Vagina (tissue), 2 donors: ENCODE data around the gene STX4. TPM values are rescaled to one million over a fixed set of nuclear protein-coding genes. Genes with fewer than 3 reads are reported as not detected.

Experiments used
- DNase-seq, 2 donors: peaks; one replicate each; pipeline ENCODE4 v3.0.0-alpha.2; 2017; ENCODE audit errors: extremely low spot score in 2 of 2
- H3K27ac ChIP-seq: fragments of 200-600 bp; sonication (generic); one replicate; pipeline ENCODE4 v1.5.1; 2019
- H3K27me3 ChIP-seq: fragments of 200-600 bp; sonication (generic); one replicate; pipeline ENCODE4 v1.5.1; 2019
- H3K36me3 ChIP-seq, 2 donors: fragments of 200-600 bp; sonication (generic); one replicate each; pipeline ENCODE4 v1.5.1; 2017 to 2019
- H3K4me1 ChIP-seq: fragments of 200-600 bp; sonication (generic); one replicate; pipeline ENCODE4 v1.5.1; 2019
- H3K4me3 ChIP-seq, 2 donors: fragments of 200-600 bp; sonication (generic); 1 replicate in 1 of 2; 2 replicates in 1 of 2; pipeline ENCODE4 v1.5.1; 2016 to 2019
- H3K9me3 ChIP-seq: fragments of 200-600 bp; sonication (generic); one replicate; pipeline ENCODE4 v1.5.1; 2019
- POLR2A ChIP-seq, 2 donors: fragments of 450-650 bp; IDR thresholded peaks; one replicate each; pipeline ENCODE4 v1.6.1; 2017; ENCODE audit warnings: antibody characterized with exemption in 2 of 2, mild to moderate bottlenecking in 2 of 2, moderate library complexity in 2 of 2
- POLR2AphosphoS5 ChIP-seq, 2 donors: sonication (generic); formaldehyde crosslinking; IDR thresholded peaks; one replicate each; pipeline ENCODE4 v1.9.0; 2017; ENCODE audit warnings: antibody characterized with exemption in 2 of 2, mild to moderate bottlenecking in 2 of 2, low read depth in 1 of 2; ENCODE audit not compliant: insufficient read depth in 1 of 2
- intact Hi-C: fragments of 100-400 bp; cut with DNase I; formaldehyde crosslinking; loops from one replicate; pipeline ENCODE4 v1.15.1; 2023
- total RNA-seq: library from RNA; depleted of rRNA; stranded (reverse); fragments of >200 nt; gene quantifications from one replicate; pipeline ENCODE4 v1.2.3, GENCODE V29; 2016
- TF ChIP-seq, protein P1 (sequence below), 3 experiments: fragments of 450-650 bp in 2 of 3; fragments of 200-600 bp in 1 of 3; sonication (generic) in 1 of 3; IDR thresholded peaks; one replicate each; pipeline ENCODE4 v1.5.1; 2017 to 2019; ENCODE audit warnings: antibody characterized with exemption in 3 of 3, mild to moderate bottlenecking in 2 of 3, moderate library complexity in 2 of 3

STX4 gene
- total RNA-seq, 1 donor from 2014 or later = 42.5 TPM

DNA sequence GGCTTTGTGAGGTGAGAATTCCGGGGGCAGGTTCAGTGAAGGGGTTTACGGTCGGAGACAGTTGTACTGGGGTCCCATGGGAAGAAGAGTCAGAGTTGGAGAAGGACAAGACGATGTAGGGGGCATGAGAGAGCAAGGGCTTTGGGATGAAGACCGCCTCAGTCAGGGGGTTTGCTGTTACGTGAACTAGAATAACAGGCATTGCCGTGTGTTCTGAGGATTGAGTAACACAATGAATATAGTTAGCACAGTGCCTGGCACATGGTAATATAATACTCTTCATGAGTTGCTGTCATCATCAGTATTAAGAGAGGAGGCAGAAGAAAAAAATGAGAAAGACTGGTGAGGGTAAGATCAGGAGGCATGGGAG is 41.4 kb downstream of the STX4 start:
- H3K27me3 ChIP-seq = no peaks in the 10 kb centered on the region
- DNase-seq = no peak
- peaks cover 31% of the 10 kb centered on the region for H3K4me1 ChIP-seq
- H3K4me3 ChIP-seq = peak overlapping the region; percentile 65 to 97
- intact Hi-C loops = loop anchor here (10.0 kb wide), 1 partner anchor 90 kb away; the partner anchor contains the start of gene HSD3B7
- peak overlapping the region; percentile 94 for H3K27ac ChIP-seq
- H3K36me3 ChIP-seq = peaks cover 0 to 35% of the 10 kb centered on the region in 2 donors
- TF ChIP-seq, protein P1, sequence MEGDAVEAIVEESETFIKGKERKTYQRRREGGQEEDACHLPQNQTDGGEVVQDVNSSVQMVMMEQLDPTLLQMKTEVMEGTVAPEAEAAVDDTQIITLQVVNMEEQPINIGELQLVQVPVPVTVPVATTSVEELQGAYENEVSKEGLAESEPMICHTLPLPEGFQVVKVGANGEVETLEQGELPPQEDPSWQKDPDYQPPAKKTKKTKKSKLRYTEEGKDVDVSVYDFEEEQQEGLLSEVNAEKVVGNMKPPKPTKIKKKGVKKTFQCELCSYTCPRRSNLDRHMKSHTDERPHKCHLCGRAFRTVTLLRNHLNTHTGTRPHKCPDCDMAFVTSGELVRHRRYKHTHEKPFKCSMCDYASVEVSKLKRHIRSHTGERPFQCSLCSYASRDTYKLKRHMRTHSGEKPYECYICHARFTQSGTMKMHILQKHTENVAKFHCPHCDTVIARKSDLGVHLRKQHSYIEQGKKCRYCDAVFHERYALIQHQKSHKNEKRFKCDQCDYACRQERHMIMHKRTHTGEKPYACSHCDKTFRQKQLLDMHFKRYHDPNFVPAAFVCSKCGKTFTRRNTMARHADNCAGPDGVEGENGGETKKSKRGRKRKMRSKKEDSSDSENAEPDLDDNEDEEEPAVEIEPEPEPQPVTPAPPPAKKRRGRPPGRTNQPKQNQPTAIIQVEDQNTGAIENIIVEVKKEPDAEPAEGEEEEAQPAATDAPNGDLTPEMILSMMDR (IDR thresholded peaks at IDR 0.05) = no peak
- TF ChIP-seq POLR2A (IDR thresholded peaks at IDR 0.05) (no peak), POLR2AphosphoS5 (IDR thresholded peaks at IDR 0.05; ENCODE audit: insufficient read depth in 1 of 2, low read depth in 1 of 2) (no peak)
- no peaks in the 10 kb centered on the region for H3K9me3 ChIP-seq

DNA sequence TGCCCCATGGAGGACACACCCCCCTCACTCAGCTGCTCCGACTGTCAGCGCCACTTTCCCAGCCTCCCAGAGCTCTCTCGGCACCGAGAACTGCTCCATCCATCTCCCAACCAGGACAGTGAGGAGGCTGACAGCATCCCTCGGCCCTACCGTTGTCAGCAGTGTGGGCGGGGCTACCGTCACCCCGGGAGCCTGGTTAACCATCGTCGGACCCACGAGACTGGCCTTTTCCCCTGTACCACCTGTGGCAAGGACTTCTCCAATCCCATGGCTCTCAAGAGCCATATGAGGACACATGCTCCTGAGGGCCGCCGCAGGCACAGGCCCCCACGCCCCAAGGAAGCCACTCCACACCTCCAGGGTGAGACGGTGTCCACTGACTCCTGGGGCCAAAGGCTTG is 43.0 kb downstream of the STX4 start:
- H3K4me3 ChIP-seq = no peak overlapping the region
- no peaks in the 10 kb centered on the region for H3K9me3 ChIP-seq
- no peak overlapping the region for H3K27ac ChIP-seq
- H3K36me3 ChIP-seq = peaks cover 0 to 51% of the 10 kb centered on the region in 2 donors
- TF ChIP-seq, protein P1 (IDR thresholded peaks at IDR 0.05) = no peak
- TF ChIP-seq POLR2AphosphoS5 (IDR thresholded peaks at IDR 0.05; ENCODE audit: insufficient read depth in 1 of 2, low read depth in 1 of 2) (no peak), POLR2A (IDR thresholded peaks at IDR 0.05) (no peak)
- no peak for DNase-seq
- intact Hi-C loops = loop anchor here (10.0 kb wide), 1 partner anchor 92 kb away; the partner anchor contains the start of gene HSD3B7
- peaks cover 31% of the 10 kb centered on the region for H3K4me1 ChIP-seq
- H3K27me3 ChIP-seq = no peaks in the 10 kb centered on the region

DNA sequence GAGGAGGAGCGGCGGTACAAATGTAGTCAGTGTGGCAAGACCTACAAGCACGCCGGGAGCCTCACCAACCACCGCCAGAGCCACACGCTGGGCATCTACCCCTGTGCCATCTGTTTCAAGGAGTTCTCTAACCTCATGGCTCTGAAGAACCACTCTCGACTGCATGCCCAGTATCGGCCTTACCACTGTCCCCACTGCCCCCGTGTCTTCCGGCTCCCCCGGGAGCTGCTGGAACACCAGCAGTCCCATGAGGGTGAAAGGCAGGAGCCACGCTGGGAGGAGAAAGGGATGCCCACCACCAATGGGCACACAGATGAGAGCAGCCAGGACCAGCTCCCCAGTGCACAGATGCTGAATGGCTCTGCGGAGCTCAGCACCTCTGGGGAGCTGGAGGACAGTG is 43.7 kb downstream of the STX4 start:
- no peak for DNase-seq
- intact Hi-C loops = loop anchor here (10.0 kb wide), 1 partner anchor 92 kb away; the partner anchor contains the start of gene HSD3B7
- no peak for TF ChIP-seq POLR2A (IDR thresholded peaks at IDR 0.05)
- TF ChIP-seq POLR2AphosphoS5 (IDR thresholded peaks at IDR 0.05; ENCODE audit: insufficient read depth in 1 of 2, low read depth in 1 of 2) = no peak
- TF ChIP-seq, protein P1 (IDR thresholded peaks at IDR 0.05) = no peak
- no peak overlapping the region for H3K4me3 ChIP-seq
- no peaks in the 10 kb centered on the region for H3K27me3 ChIP-seq
- no peak overlapping the region for H3K27ac ChIP-seq
- peaks cover 33% of the 10 kb centered on the region for H3K4me1 ChIP-seq
- peaks cover 0 to 56% of the 10 kb centered on the region in 2 donors for H3K36me3 ChIP-seq
- no peaks in the 10 kb centered on the region for H3K9me3 ChIP-seq

DNA sequence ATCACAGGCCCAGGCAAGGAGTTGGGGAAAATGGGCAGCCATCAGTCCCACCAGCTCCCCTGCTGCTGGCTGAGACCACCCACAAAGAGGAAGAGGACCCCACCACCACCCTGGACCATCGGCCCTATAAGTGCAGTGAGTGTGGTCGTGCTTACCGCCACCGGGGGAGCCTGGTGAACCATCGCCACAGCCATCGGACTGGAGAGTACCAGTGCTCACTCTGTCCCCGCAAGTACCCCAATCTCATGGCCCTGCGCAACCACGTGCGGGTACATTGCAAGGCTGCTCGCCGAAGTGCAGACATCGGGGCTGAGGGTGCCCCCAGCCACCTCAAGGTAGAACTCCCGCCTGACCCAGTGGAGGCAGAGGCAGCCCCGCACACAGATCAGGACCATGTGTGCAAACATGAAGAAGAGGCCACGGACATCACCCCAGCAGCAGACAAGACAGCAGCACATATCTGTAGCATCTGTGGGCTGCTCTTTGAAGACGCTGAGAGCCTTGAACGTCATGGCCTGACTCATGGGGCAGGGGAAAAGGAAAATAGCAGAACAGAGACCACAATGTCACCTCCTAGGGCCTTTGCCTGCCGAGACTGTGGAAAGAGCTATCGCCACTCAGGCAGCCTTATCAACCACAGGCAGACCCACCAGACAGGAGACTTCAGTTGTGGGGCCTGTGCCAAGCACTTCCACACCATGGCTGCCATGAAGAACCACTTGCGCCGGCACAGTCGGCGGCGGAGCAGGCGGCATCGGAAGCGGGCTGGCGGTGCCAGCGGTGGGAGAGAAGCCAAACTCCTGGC is 44.4 kb downstream of the STX4 start:
- no peak overlapping the region for H3K27ac ChIP-seq
- H3K4me3 ChIP-seq = no peak overlapping the region
- TF ChIP-seq, protein P1 (IDR thresholded peaks at IDR 0.05) = no peak
- TF ChIP-seq POLR2AphosphoS5 (IDR thresholded peaks at IDR 0.05; ENCODE audit: insufficient read depth in 1 of 2, low read depth in 1 of 2) (no peak), POLR2A (IDR thresholded peaks at IDR 0.05) (no peak)
- peaks cover 31% of the 10 kb centered on the region for H3K4me1 ChIP-seq
- no peaks in the 10 kb centered on the region for H3K9me3 ChIP-seq
- DNase-seq = no peak
- H3K36me3 ChIP-seq = peaks cover 0 to 64% of the 10 kb centered on the region in 2 donors
- no peaks in the 10 kb centered on the region for H3K27me3 ChIP-seq
- intact Hi-C loops = loop anchor here (10.0 kb wide), 1 partner anchor 93 kb away; the partner anchor contains the start of gene HSD3B7
